ENCODE results near the gene SETD1B. TPM values are rescaled to one million over a fixed set of nuclear protein-coding genes. Genes with fewer than 3 reads are reported as not detected.

Gene SETD1B
- total RNA-seq, 2 experiments from 2014 or later: 8.2 to 8.3 TPM

DNA sequence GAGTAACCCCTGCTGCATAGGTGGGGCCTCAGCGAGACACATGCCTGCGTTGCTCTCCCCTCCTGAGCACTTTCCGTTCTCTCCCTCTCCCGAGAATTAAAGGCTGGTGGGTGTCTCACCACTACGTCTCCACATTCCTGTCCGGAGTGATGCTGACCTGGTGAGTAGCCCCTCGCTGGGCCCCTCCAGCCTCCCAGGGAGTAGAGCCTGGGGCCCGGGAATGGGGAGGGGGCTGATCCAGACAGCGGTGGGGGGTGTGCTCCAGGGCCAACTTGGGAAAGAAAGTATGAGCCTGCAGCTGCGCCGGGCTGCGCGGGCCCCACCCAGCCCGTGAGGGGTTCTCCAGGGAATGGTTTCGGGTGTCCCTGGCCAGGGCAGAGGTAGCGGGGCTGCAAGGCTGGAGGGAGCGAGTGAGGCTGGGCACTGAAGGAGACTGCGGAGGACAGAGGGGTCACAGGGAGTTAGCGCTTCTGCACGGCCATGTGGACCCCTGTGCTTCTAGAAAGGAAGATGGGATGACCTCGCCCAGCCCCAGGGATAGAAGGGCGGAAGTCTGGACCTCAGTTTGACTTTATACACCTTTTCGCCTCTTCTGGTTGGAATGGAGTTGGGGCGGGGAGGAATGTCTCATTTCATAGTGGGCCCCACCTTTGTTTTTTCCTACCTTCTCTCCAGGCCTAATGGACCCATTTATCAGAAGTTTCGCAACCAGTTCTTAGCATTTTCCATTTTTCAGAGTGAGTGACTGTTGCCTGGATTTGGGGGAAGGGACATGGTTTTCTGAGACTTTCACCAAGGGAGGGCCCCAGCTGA, 32.8 kb upstream of the SETD1B start:
- Mint-ChIP-seq H3K27ac (no peak overlapping the region), H3K27me3 (ENCODE audit: low read depth) (no peaks in the 10 kb centered on the region), H3K9me3 (no peaks in the 10 kb centered on the region), H3K4me1 (ENCODE audit: low read depth) (peaks cover 3% of the 10 kb centered on the region), H3K36me3 (ENCODE audit: low read depth) (no peaks in the 10 kb centered on the region), H3K4me3 (no peak overlapping the region)
- CTCF ChIA-PET: interaction anchor here (0.7 to 17.1 kb wide), 4 partner anchors 11 to 71 kb away, joined by 3 to 381 read pairs (median 21); partner anchors contain the start of gene RHOF
- intact Hi-C loops (cut with micrococcal nuclease): loop anchor here (5.0 kb wide), 1 partner anchor 304 kb away; no protein-coding TSS in a partner anchor
- DNase-seq: no peak

DNA sequence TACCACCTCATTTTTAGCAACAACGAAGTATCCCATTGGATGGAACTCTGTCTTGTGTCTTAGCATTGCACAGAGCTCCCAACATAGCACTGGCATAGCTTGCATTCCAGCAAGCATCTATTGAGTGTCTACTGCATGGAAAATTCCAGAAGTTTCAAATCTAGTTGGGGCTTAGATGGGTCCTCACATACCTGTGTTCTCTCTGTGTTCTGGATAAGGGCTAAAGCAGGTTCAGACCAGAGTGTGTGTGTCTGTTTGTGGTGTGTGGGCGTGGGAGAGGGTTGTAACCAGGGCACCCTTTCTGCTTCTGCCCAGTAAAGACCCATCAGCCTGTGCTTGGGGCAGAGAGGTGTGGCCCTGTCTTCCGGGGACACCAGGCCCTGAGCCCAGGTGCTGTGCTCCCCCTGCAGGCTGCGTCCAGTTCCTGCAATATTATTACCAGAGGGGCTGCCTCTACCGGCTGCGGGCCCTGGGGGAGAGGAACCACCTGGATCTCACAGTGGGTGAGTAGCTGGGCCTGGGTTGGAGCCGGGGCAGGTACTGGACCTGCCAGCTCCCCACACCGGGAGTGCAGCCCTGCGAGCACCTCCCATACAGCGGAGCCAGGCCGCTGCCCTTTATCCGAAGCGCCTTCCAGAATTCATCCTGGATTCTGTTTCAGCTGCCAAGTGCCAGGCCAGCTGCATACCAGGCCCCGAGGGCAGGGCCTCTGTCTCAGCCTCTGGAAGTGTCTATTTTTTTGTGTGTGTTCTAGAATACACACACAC, 30.6 kb upstream of the SETD1B start:
- Mint-ChIP-seq H3K4me3 (no peak overlapping the region), H3K27ac (peak overlapping the region; percentile 61), H3K36me3 (ENCODE audit: low read depth) (no peaks in the 10 kb centered on the region), H3K9me3 (no peaks in the 10 kb centered on the region), H3K4me1 (ENCODE audit: low read depth) (peaks cover 6% of the 10 kb centered on the region), H3K27me3 (ENCODE audit: low read depth) (no peaks in the 10 kb centered on the region)
- peak; percentile 83 for DNase-seq
- intact Hi-C loops (cut with micrococcal nuclease): loop anchor here (1.0 to 5.0 kb wide), 3 partner anchors 61 to 306 kb away; partner anchors contain the start of gene TMEM120B
- CTCF ChIA-PET: interaction anchor here (0.6 to 17.1 kb wide), 26 partner anchors 9 to 1161 kb away, joined by 3 to 381 read pairs (median 4); partner anchors contain the start of genes PSMD9, RHOF and TMEM120B

DNA sequence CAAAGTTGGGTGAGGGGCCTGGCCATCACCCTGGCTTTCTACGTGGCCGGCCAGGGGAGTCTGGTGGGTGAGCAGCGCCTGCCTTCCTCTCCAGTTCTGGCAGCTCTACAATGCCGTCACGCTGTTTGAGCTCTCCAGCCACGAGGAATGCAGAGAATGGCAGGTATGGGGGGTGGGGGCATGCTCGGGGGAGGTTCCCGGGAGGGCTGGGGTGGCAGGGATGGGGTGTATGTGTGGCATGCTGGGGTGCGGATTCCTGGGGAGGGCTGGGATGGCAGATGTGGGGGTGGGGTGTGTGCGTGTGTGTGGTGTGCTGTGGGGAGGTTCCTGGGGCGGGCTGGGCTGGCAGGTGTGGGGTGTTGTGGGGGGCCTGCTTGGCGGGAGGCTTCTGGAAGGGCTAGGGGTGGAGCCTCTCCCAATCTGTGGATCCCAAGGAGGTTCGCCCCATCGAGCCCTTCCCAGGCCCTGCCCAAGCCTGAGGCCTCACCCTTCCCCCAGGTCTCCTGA, 28.8 kb upstream of the SETD1B start:
- H3K9me3 Mint-ChIP-seq: no peaks in the 10 kb centered on the region
- CTCF ChIA-PET: interaction anchor here (0.7 to 17.1 kb wide), 7 partner anchors 12 to 113 kb away, joined by 4 to 381 read pairs (median 16); partner anchors contain the start of genes PSMD9, RHOF and TMEM120B
- H3K36me3 Mint-ChIP-seq (ENCODE audit: low read depth): peaks cover 7% of the 10 kb centered on the region
- H3K27ac Mint-ChIP-seq: no peak overlapping the region
- H3K27me3 Mint-ChIP-seq (ENCODE audit: low read depth): no peaks in the 10 kb centered on the region
- peaks cover 12% of the 10 kb centered on the region for H3K4me1 Mint-ChIP-seq (ENCODE audit: low read depth)
- intact Hi-C loops (cut with micrococcal nuclease): loop anchor here (5.0 kb wide), 1 partner anchor 308 kb away; no protein-coding TSS in a partner anchor
- DNase-seq: no peak
- H3K4me3 Mint-ChIP-seq: no peak overlapping the region

DNA sequence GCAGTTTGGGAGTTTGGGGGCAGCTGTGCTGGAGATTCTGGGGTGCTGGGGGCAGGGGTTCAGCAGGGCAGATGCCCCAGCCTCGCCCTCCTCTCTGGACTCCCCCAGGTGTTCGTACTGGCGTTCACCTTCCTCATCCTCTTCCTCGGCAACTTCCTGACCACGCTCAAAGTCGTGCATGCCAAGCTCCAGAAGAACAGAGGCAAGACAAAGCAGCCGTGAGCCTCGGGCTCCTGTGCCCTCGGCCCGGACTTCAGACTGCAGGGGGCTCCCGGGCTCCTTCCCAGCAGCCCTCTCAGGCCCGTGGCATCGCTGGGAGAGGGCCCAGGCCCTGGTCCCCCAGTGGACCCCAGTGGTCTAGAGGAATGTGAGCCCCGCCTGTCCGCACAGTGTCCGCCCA, 28.3 kb upstream of the SETD1B start:
- Mint-ChIP-seq H3K4me3 (no peak overlapping the region), H3K36me3 (ENCODE audit: low read depth) (peaks cover 7% of the 10 kb centered on the region), H3K27me3 (ENCODE audit: low read depth) (no peaks in the 10 kb centered on the region), H3K27ac (no peak overlapping the region), H3K4me1 (ENCODE audit: low read depth) (peaks cover 16% of the 10 kb centered on the region), H3K9me3 (no peaks in the 10 kb centered on the region)
- intact Hi-C loops (cut with micrococcal nuclease): no loop called here
- DNase-seq: no peak
- CTCF ChIA-PET: interaction anchor here (4.0 to 17.1 kb wide), 3 partner anchors 18 to 76 kb away, joined by 16 to 381 read pairs (median 30); partner anchors contain the start of gene RHOF

DNA sequence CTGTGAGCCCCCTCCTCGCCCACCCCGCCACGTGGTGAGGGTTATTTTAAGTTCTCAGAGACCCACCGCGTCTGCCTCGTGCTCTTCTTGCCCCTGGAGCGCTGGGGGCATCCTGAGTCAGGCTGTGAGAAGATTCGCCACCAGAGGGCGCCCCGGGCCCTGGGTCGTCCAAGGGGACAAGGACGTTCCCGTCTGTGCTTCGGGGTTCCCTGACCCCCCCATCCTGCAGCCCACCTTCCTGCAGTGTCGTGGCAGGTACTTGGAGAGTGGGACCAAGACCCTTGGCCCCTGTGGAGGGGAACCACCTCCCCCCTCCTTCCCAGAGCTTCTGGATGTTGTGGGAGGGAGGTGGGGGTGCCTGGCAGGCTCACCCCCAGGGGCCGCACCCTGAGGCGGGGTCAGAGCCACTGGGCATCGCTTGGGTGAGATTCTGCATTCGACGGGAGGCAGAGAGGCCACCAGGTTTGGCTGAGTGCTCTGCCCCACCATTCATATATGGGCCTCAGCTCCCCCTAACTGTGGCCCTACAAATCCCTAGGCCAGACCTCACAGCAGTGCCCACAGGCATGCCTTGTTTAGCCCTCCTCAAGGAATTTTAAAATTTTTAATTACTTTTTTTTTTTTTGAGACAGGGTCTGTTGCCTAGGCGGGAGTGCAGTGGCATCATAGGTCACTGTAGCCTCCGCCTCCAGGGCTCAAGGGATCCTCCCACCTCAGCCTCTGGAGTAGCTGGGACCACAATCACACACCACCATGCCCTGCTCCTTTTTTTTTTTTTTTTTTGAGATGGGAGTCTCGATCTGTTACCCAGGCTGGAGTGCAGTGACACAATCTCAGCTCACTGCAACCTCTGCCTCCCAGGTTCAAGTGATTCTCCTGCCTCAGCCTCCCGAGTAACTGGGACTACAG, 27.4 kb upstream of the SETD1B start:
- CTCF ChIA-PET: interaction anchor here (0.6 to 17.1 kb wide), 16 partner anchors 9 to 445 kb away, joined by 3 to 381 read pairs (median 4); partner anchors contain the start of gene RHOF
- Mint-ChIP-seq H3K9me3 (no peaks in the 10 kb centered on the region), H3K4me3 (no peak overlapping the region), H3K36me3 (ENCODE audit: low read depth) (peaks cover 7% of the 10 kb centered on the region), H3K4me1 (ENCODE audit: low read depth) (peaks cover 25% of the 10 kb centered on the region), H3K27ac (peak overlapping the region; percentile 56), H3K27me3 (ENCODE audit: low read depth) (no peaks in the 10 kb centered on the region)
- peak; percentile 94 for DNase-seq
- intact Hi-C loops (cut with micrococcal nuclease): loop anchor here (1.0 kb wide), 3 partner anchors 18 to 112 kb away; partner anchors contain the start of gene PSMD9

DNA sequence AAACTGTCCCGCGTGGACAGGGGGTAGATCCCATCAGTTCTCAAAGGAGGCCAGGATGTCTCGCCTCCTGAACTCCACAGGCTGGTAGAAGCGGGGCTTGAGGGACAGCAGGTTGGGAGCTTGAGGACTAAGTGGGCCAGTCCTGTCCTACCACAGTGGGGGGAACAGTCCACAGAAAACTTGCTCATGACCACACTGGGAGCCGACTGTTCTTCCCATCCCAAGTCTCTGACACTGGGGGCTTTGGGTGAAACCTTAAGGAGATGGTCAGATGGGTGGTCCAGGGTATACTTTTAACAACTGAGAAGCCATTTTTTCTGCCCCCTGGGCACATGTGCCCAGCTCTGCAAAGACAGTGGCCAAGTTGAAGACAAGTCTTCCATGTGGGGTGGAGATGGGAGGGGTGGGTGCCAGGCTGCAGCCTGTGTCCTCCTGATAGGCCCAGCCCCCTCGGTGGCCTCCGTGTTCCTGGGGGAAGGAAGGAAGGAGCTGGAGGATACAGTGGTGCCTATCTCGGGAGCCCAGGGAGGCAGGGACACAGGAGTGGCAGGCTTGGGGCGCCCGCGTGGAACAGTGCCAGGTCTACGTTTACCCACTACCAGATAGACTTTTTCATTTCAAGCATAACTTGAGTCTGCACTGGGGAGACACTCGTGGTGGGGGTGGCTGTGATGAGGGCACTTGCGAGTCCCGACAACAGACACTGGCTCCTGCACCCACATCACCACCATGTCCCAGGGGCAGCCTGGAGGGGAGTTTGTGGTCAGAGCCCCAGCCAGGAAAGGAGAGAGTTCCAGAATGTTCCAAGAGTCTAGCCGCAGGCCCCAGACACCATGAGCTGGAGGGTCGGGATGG, 25.0 kb upstream of the SETD1B start:
- peaks cover 9% of the 10 kb centered on the region for H3K36me3 Mint-ChIP-seq (ENCODE audit: low read depth)
- H3K4me1 Mint-ChIP-seq (ENCODE audit: low read depth): peaks cover 46% of the 10 kb centered on the region
- no peak for DNase-seq
- intact Hi-C loops (cut with micrococcal nuclease): no loop called here
- no peaks in the 10 kb centered on the region for H3K9me3 Mint-ChIP-seq
- no peak overlapping the region for H3K4me3 Mint-ChIP-seq
- CTCF ChIA-PET: interaction anchor here (0.5 to 17.1 kb wide), 8 partner anchors 9 to 299 kb away, joined by 3 to 381 read pairs (median 4); partner anchors contain the start of gene RHOF
- H3K27me3 Mint-ChIP-seq (ENCODE audit: low read depth): no peaks in the 10 kb centered on the region
- H3K27ac Mint-ChIP-seq: peak overlapping the region; percentile 78

DNA sequence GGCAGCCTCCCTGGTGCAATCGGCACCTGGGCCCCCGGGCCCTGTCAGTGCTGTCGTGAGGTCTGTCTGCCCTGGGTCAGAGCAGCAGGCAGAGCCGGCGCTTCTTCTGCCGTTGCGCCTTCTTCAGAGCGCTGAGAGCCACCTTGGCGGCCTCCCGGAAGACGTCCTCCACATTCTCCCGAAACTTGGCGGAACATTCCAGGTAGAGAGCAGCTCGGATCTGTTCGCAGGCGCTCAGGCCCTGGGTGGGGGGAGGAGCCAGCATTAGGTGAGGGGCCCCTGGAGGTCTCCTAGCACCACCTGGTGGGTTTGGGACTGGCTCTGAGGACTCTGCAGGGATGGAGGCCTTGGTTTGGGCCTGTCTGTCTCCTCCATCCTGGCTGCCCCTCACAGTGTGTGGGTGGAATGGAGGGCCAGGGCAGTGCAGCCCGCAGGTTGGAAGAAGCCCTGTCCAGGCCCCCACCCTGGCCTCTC, 24.4 kb upstream of the SETD1B start:
- CTCF ChIA-PET: interaction anchor here (0.5 to 17.1 kb wide), 6 partner anchors 8 to 300 kb away, joined by 3 to 381 read pairs (median 4); partner anchors contain the start of gene RHOF
- H3K4me1 Mint-ChIP-seq (ENCODE audit: low read depth): peaks cover 53% of the 10 kb centered on the region
- no peak for DNase-seq
- H3K4me3 Mint-ChIP-seq: no peak overlapping the region
- H3K36me3 Mint-ChIP-seq (ENCODE audit: low read depth): peaks cover 11% of the 10 kb centered on the region
- no peaks in the 10 kb centered on the region for H3K27me3 Mint-ChIP-seq (ENCODE audit: low read depth)
- peak overlapping the region; percentile 78 for H3K27ac Mint-ChIP-seq
- intact Hi-C loops (cut with micrococcal nuclease): no loop called here
- H3K9me3 Mint-ChIP-seq: no peaks in the 10 kb centered on the region

DNA sequence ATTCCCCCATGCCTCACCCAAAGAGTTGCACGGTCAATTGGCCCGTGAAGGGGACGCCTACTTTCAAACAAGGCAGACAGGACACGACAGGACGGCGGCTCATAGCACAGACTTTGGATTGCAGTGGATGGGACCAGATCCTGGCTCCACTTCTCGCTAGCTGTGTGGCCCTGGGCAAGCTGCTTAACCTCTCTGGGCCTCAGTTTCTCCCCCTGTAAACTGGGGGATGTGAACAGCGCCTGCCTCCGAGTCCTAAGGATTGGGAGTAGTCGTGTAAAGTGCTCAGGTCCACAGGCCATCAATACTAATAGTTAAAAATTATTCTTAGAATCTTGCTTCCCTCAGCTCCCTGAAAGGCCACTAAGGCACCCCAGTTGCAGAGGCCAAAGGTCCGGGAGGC, 23.4 kb upstream of the SETD1B start:
- Mint-ChIP-seq H3K36me3 (ENCODE audit: low read depth) (peaks cover 11% of the 10 kb centered on the region), H3K27ac (peak overlapping the region; percentile 98), H3K4me3 (no peak overlapping the region), H3K9me3 (no peaks in the 10 kb centered on the region), H3K4me1 (ENCODE audit: low read depth) (peaks cover 62% of the 10 kb centered on the region), H3K27me3 (ENCODE audit: low read depth) (no peaks in the 10 kb centered on the region)
- CTCF ChIA-PET: interaction anchor here (1.0 to 17.1 kb wide), 2 partner anchors 14 to 32 kb away, joined by 3 to 381 read pairs; partner anchors contain the start of gene RHOF
- intact Hi-C loops (cut with micrococcal nuclease): loop anchor here (5.0 kb wide), 1 partner anchor 748 kb away; no protein-coding TSS in a partner anchor
- DNase-seq: no peak

DNA sequence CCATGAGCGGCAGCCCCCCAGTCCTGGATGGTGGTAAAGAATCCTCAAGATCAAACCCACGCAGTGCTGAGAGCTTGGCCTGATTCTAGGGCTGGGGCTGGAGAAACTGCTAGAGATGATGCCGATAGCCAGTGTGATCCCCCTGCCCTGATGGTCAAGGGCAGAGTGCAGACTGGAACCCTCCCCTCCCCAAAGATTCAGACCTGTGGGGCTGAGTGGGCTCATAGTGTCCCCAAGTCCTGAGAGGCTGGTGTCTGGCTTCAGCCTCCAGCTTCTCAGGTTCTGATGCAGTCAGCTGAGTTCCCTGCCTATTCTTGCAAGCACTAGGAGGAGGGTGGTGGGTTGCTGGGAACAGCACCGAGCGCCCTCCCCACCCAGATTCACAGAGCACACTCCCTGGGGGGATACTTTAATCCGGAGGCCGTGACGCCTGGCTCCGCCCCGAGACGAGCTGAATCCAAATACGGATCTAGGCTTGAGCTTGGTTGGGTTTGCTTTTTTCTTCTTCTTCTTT, 22.3 kb upstream of the SETD1B start:
- DNase-seq: no peak
- intact Hi-C loops (cut with micrococcal nuclease): loop anchor here (5.0 kb wide), 1 partner anchor 749 kb away; no protein-coding TSS in a partner anchor
- Mint-ChIP-seq H3K36me3 (ENCODE audit: low read depth) (peaks cover 15% of the 10 kb centered on the region), H3K27ac (peak overlapping the region; percentile 98), H3K27me3 (ENCODE audit: low read depth) (no peaks in the 10 kb centered on the region), H3K4me3 (peak overlapping the region; percentile 69), H3K9me3 (no peaks in the 10 kb centered on the region), H3K4me1 (ENCODE audit: low read depth) (peaks cover 69% of the 10 kb centered on the region)
- CTCF ChIA-PET: interaction anchor here (0.6 to 17.1 kb wide), 9 partner anchors 8 to 470 kb away, joined by 3 to 381 read pairs (median 4); partner anchors contain the start of genes RHOF and TMEM120B
